HEK293T (cell line): ENCODE data around the gene ARPC4.

Experiments
- CTCF ChIA-PET: fragments of 350-600 bp; formaldehyde crosslinking; extraction: SDS; loops from one replicate; lab custom pipeline; 2021; ENCODE audit warnings: antibody characterized with exemption, inconsistent platforms; lab: Yijun Ruan, JAX
- POLR2A ChIA-PET: fragments of 350-600 bp; formaldehyde crosslinking; extraction: SDS; loops from one replicate; lab custom pipeline; 2020; ENCODE audit warnings: antibody characterized with exemption, inconsistent platforms; lab: Yijun Ruan, JAX
- DNase-seq: peaks from one replicate; pipeline ENCODE4 v3.0.0; 2012; ENCODE audit warnings: mixed read lengths; ENCODE audit errors: extremely low spot score
- ARNT ChIP-seq: fragments of 450-650 bp; IDR thresholded peaks from 2 replicates; pipeline ENCODE4 v1.6.1; 2017; ENCODE audit warnings: mild to moderate bottlenecking
- BHLHE40 ChIP-seq: fragments of 450-650 bp; IDR thresholded peaks from 2 replicates; pipeline ENCODE4 v1.6.1; 2016; ENCODE audit warnings: mild to moderate bottlenecking, moderate library complexity, borderline replicate concordance
- CTBP1 ChIP-seq: fragments of 450-650 bp; IDR thresholded peaks from 2 replicates; pipeline ENCODE4 v1.6.1; 2016; ENCODE audit warnings: borderline replicate concordance
- ELF4 ChIP-seq: fragments of 450-650 bp; IDR thresholded peaks from 2 replicates; pipeline ENCODE4 v1.6.1; 2017; ENCODE audit warnings: antibody characterized with exemption
- FOXA1 ChIP-seq: fragments of 450-650 bp; IDR thresholded peaks from 2 replicates; pipeline ENCODE4 v1.6.1; 2016; ENCODE audit warnings: mild to moderate bottlenecking
- FOXK2 ChIP-seq: fragments of 450-650 bp; IDR thresholded peaks from 2 replicates; pipeline ENCODE4 v1.6.1; 2016; ENCODE audit warnings: mild to moderate bottlenecking
- FOXM1 ChIP-seq: fragments of 450-650 bp; IDR thresholded peaks from 2 replicates; pipeline ENCODE4 v1.6.1; 2017; ENCODE audit warnings: mild to moderate bottlenecking, borderline replicate concordance
- HDGF ChIP-seq: fragments of 450-650 bp; IDR thresholded peaks from 2 replicates; pipeline ENCODE4 v1.6.1; 2017; ENCODE audit warnings: antibody characterized with exemption, borderline replicate concordance
- L3MBTL2 ChIP-seq: fragments of 450-650 bp; conservative IDR thresholded peaks from 2 replicates; pipeline ENCODE4 v1.6.1; 2016; ENCODE audit warnings: mild to moderate bottlenecking
- LEF1 ChIP-seq: fragments of 450-650 bp; IDR thresholded peaks from 2 replicates; pipeline ENCODE4 v1.6.1; 2017; ENCODE audit warnings: mild to moderate bottlenecking, borderline replicate concordance
- NFRKB ChIP-seq: fragments of 450-650 bp; IDR thresholded peaks from 2 replicates; pipeline ENCODE4 v1.6.1; 2016; ENCODE audit warnings: mild to moderate bottlenecking, moderate library complexity
- PKNOX1 ChIP-seq: fragments of 450-650 bp; IDR thresholded peaks from 2 replicates; pipeline ENCODE4 v1.6.1; 2016
- SP1 ChIP-seq: fragments of 450-650 bp; IDR thresholded peaks from 2 replicates; pipeline ENCODE4 v1.6.1; 2017
- SUZ12 ChIP-seq: fragments of 450-650 bp; IDR thresholded peaks from 2 replicates; pipeline ENCODE4 v1.6.1; 2016; ENCODE audit warnings: mild to moderate bottlenecking
- TARDBP ChIP-seq: fragments of 450-650 bp; IDR thresholded peaks from 2 replicates; pipeline ENCODE4 v1.6.1; 2016
- ZNF384 ChIP-seq: fragments of 450-650 bp; IDR thresholded peaks from 2 replicates; pipeline ENCODE4 v1.6.1; 2016

The ARPC4 gene

GRCh38 chr3:9749296-9749644 is 43.6 kb upstream of the ARPC4 start:
- DNase-seq = no peak
- ChIA-PET POLR2A (interaction anchor here (1.2 to 2.4 kb wide), 11 partner anchors 10 to 247 kb away, joined by 3 to 35 read pairs (median 5); partner anchors contain the start of genes ARPC4 and BRPF1), CTCF (interaction anchor here (1.1 to 1.4 kb wide), 4 partner anchors 16 to 78 kb away, joined by 3 read pairs; partner anchors contain the start of gene BRPF1)
- TF ChIP-seq FOXM1 (no peak), LEF1 (no peak), FOXK2 (no peak), ARNT (no peak), TARDBP (no peak), SUZ12 (no peak), SP1 (no peak), PKNOX1 (no peak), L3MBTL2 (no peak), ELF4 (no peak), HDGF (no peak)

- ChIA-PET POLR2A (interaction anchor here (0.7 to 2.4 kb wide), 12 partner anchors 9 to 248 kb away, joined by 3 to 35 read pairs (median 5); partner anchors contain the start of genes ARPC4 and BRPF1), CTCF (interaction anchor here (1.1 to 1.4 kb wide), 4 partner anchors 17 to 77 kb away, joined by 3 read pairs; partner anchors contain the start of gene BRPF1)
- TF ChIP-seq BHLHE40 = no peak
- no peak for TF ChIP-seq TARDBP
- no peak for TF ChIP-seq FOXA1
- peak; percentile 46; the same call in 1 of the 2 replicates for TF ChIP-seq PKNOX1
- TF ChIP-seq ARNT = no peak
- no peak for TF ChIP-seq ZNF384
- TF ChIP-seq CTBP1 = no peak
- TF ChIP-seq LEF1 = no peak
- TF ChIP-seq SUZ12 = no peak
- peak; percentile 33; the same call in 1 of the 2 replicates for TF ChIP-seq ELF4
- TF ChIP-seq FOXM1 = no peak
- TF ChIP-seq L3MBTL2 = peak; percentile 72
- no peak for TF ChIP-seq NFRKB
- no peak for TF ChIP-seq FOXK2
- no peak for TF ChIP-seq SP1
- TF ChIP-seq HDGF = no peak
- DNase-seq = peak; percentile 96
Observed at GRCh38 chr3:9749645-9750555, 43.0 kb upstream of the ARPC4 start, which contains the start of gene OGG1. TSS of gene OGG1 (plus strand) at chr3:9749952. CDS start at chr3:9750287, 335 bp downstream.

- ChIA-PET CTCF (interaction anchor here (1.4 kb wide), 1 partner anchor 24 kb away, joined by 3 read pairs; no protein-coding TSS in a partner anchor), POLR2A (interaction anchor here (2.2 kb wide), 2 partner anchors 30 to 42 kb away, joined by 7 to 13 read pairs; partner anchors contain the start of gene ARPC4)
- no peak for DNase-seq
- TF ChIP-seq L3MBTL2 = no peak
- TF ChIP-seq ZNF384 = no peak
- TF ChIP-seq FOXK2 = no peak
- TF ChIP-seq ARNT = no peak
- no peak for TF ChIP-seq CTBP1
- no peak for TF ChIP-seq SP1
- no peak for TF ChIP-seq TARDBP
- TF ChIP-seq NFRKB = no peak
- no peak for TF ChIP-seq ELF4
- TF ChIP-seq FOXM1 = no peak
- TF ChIP-seq LEF1 = no peak
- TF ChIP-seq HDGF = no peak
- TF ChIP-seq FOXA1 = no peak
- TF ChIP-seq PKNOX1 = no peak
- no peak for TF ChIP-seq SUZ12
- no peak for TF ChIP-seq BHLHE40
Observed at GRCh38 chr3:9750556-9751411, 42.1 kb upstream of the ARPC4 start.

- no peak for DNase-seq
- CTCF ChIA-PET = interaction anchor here (0.9 kb wide), 1 partner anchor 9 kb away, joined by 3 read pairs; no protein-coding TSS in a partner anchor
- TF ChIP-seq TARDBP (no peak), ZNF384 (no peak), LEF1 (no peak), CTBP1 (no peak), ARNT (no peak), SP1 (no peak), PKNOX1 (no peak), FOXA1 (no peak), L3MBTL2 (no peak), HDGF (no peak), ELF4 (no peak), FOXK2 (no peak), NFRKB (no peak), FOXM1 (no peak), SUZ12 (no peak), BHLHE40 (no peak)
- POLR2A ChIA-PET = interaction anchor here (1.7 kb wide), 1 partner anchor 15 kb away, joined by 7 read pairs; the partner anchor contains the start of gene CAMK1
Observed at GRCh38 chr3:9754678-9755077, 38.2 kb upstream of the ARPC4 start.
